Adipocyte (in vitro differentiated cells): ENCODE results near the gene PBX1.

Source experiments
- DNase-seq: peaks from one replicate; pipeline ENCODE4 v3.0.0-alpha.2; 2015; ENCODE audit warnings: low read depth
- H3K27me3 ChIP-seq: replicated peaks from 2 replicates; pipeline ENCODE4 v1.7.0; 2013; ENCODE audit warnings: mild to moderate bottlenecking, low read length, moderate library complexity; ENCODE audit not compliant: control insufficient read depth, insufficient read depth
- H3K36me3 ChIP-seq: 2 replicates; pipeline ENCODE4 v1.7.0; 2013; ENCODE audit warnings: low read length, mild to moderate bottlenecking, moderate library complexity; ENCODE audit not compliant: control insufficient read depth, insufficient read depth, severe bottlenecking
- H3K4me1 ChIP-seq: 2 replicates; pipeline ENCODE4 v1.7.0; 2013; ENCODE audit warnings: mild to moderate bottlenecking, low read length, moderate library complexity; ENCODE audit not compliant: control insufficient read depth, insufficient read depth
- H3K4me3 ChIP-seq: 2 replicates; pipeline ENCODE4 v1.7.0; 2013; ENCODE audit warnings: mild to moderate bottlenecking, low read length, moderate library complexity
- H3K9ac ChIP-seq: 2 replicates; pipeline ENCODE4 v1.7.0; 2013; ENCODE audit warnings: mild to moderate bottlenecking, low read length, moderate library complexity
- H3K9me3 ChIP-seq: 2 replicates; pipeline ENCODE4 v1.7.0; 2013; ENCODE audit warnings: mild to moderate bottlenecking, low read length, moderate library complexity; ENCODE audit not compliant: control insufficient read depth

The PBX1 gene

DNA sequence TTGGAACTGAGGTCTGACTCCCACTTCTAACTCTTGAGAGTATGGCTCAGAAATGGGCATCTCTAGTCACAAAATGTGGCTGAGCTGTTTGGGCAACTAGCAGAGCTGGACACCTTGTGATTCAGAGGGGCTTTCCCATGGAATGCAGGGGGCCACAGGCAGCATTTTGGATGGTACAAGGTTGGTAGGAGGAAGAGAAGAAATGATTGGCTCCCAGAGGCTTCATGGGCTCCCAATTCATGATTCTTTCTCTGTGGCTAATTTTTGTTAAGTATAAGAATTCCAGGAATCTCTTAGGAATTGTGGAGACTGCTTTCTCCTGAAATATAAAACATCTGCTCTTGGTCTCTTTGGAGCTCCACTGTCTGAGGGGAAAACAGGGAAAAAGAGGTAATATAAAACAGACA lies 49.7 kb downstream of the PBX1 start:
- no peaks in the 10 kb centered on the region for H3K9me3 ChIP-seq
- no peaks in the 10 kb centered on the region for H3K27me3 ChIP-seq
- no peak overlapping the region for H3K4me3 ChIP-seq
- peaks cover 55% of the 10 kb centered on the region for H3K4me1 ChIP-seq
- DNase-seq = peak; percentile 62
- no peak overlapping the region for H3K9ac ChIP-seq
- peaks cover 1% of the 10 kb centered on the region for H3K36me3 ChIP-seq

DNA sequence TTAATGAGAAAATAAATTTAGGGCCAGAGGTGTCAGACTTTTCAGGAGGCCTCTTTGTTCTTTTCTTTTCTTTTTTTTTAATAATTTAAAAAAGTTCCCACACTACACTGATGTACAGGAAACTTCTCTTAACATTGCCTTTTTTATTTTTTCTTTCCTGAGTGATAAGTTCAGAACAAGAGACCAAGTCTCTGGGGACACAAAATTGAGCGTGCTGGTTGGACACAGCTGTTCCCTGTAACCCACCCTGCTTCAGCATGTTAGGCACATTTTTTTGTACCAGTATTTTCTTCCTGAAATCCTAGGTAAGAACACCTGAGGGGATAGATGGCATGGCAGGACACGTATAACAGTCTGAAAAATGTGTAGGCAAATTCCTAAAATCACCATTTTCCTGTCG lies 50.1 kb downstream of the PBX1 start:
- Histone ChIP-seq H3K4me1 (peaks cover 56% of the 10 kb centered on the region), H3K36me3 (peaks cover 6% of the 10 kb centered on the region), H3K4me3 (no peak overlapping the region), H3K27me3 (no peaks in the 10 kb centered on the region), H3K9me3 (no peaks in the 10 kb centered on the region), H3K9ac (peak overlapping the region; percentile 13)
- DNase-seq = peak; percentile 42

DNA sequence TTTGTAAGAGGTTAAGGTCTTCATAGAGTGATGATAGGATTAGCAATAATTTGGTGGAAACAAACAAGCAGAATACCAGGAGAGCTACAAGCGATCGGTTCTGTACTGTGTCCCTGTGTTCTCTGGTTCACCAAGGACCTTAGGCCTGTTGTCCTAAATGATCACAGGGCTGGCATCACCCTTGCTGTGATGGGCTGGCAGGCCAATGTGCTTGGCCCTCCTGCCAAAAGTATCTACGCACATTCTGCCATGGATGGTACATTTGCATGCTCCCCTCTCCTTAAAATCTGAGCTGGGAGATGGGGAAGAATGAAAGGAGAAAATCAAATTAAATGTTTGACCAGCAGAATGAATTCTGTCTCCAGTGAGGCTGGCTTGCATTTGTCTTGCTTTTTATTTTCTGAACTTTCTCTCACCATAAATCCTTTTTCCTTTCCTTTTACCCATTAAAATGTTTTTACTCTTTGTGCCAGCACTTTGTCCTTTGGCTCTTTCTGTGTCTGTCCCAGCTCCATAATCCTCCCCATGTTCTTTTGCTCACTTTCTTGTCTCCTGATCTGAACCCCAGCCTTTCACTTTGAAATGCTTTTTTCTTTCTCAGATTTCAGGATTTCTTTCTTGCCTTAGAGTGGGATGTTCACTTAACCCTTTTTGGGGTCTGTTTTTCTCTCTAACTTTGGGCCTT lies 51.7 kb downstream of the PBX1 start:
- Histone ChIP-seq H3K4me3 (no peak overlapping the region), H3K4me1 (peaks cover 49% of the 10 kb centered on the region), H3K9me3 (no peaks in the 10 kb centered on the region), H3K27me3 (no peaks in the 10 kb centered on the region), H3K36me3 (peaks cover 7% of the 10 kb centered on the region), H3K9ac (no peak overlapping the region)
- no peak for DNase-seq

DNA sequence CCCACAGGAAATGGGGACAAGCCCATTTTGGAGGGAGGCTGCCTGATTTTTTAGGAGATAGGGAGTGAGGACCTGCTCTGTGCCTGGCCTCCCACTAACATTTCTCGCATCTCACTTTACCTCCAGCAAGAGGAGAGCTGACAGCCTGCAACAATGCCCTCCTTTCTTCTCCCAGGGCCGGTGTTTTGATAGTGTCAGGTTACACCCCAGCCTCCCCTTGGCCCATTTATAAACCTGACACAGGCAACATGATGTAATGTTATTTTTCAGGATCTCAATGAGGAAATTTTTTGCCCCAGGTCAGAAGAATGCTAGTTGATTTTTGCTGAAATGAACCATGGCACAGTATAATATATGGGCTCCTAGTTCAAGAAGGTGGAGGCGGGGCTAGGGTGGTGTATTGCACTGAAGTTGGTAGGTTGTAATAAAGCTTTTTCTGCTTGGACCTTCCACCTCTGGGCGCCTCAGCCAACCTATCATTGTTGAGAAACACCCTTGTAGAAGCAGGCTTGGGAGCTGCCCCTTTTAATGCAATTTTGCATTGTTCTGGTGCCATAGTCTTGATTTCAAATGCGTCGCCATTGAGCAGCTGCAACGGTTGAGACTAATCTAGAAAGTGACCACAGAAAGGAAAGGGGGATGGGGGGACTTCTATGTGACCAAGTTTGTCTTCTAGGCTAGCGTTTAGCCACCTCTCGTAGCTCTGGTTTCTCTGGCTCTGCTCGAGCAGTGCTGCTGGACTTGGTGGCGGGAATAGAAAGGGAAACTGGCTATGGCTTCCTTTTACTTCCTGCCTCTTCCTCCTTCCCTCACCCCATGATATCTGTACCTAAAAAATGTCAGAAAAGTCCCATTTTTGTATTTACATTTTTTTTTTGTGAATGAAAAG lies 53.0 kb downstream of the PBX1 start:
- Histone ChIP-seq H3K4me3 (no peak overlapping the region), H3K27me3 (no peaks in the 10 kb centered on the region), H3K36me3 (peaks cover 7% of the 10 kb centered on the region), H3K4me1 (peaks cover 62% of the 10 kb centered on the region), H3K9me3 (no peaks in the 10 kb centered on the region), H3K9ac (no peak overlapping the region)
- peak; percentile 84 for DNase-seq

DNA sequence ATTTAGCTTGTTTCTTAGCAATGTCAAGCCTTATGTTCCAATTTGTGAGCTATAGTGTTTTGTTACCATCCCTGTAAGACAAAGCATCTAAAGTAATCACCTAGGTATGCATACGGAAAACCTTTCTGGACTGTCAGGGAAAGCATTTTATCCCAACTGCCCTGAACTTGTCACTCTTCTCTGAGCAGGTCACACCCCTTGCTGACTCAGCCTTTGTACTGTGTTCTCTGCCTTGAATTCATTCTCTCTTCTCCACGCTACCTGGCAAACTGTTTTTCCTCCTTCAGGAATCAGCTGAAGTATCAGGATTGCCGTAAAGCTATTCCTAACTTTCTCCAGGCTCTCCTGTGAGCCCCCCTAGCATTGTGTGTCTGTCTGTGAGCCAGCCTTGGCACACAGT lies 54.2 kb downstream of the PBX1 start:
- H3K9me3 ChIP-seq = no peaks in the 10 kb centered on the region
- no peak overlapping the region for H3K4me3 ChIP-seq
- no peaks in the 10 kb centered on the region for H3K27me3 ChIP-seq
- H3K4me1 ChIP-seq = peaks cover 65% of the 10 kb centered on the region
- no peak for DNase-seq
- H3K9ac ChIP-seq = no peak overlapping the region
- peaks cover 7% of the 10 kb centered on the region for H3K36me3 ChIP-seq

DNA sequence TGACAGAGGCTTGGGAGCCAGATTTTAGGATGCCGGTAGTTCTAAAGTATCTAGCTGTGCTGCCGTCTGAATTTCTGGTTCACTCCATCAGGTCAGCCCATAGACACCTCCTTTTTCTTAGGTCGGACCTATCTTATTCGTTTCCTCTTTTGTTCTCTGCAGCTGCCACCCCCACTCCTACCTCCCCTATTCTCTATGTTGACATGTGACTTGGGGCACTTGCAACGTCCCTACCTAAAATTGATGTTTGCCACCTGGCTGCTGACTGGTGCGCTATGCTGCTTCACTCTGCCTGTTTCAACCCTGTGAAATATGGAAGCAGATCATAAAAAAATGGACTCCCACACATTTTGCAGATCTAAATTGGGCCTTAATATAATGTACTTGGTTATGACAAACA lies 55.3 kb downstream of the PBX1 start:
- DNase-seq = no peak
- peaks cover 7% of the 10 kb centered on the region for H3K36me3 ChIP-seq
- H3K4me3 ChIP-seq = no peak overlapping the region
- H3K4me1 ChIP-seq = peaks cover 61% of the 10 kb centered on the region
- no peak overlapping the region for H3K9ac ChIP-seq
- H3K27me3 ChIP-seq = no peaks in the 10 kb centered on the region
- no peaks in the 10 kb centered on the region for H3K9me3 ChIP-seq

DNA sequence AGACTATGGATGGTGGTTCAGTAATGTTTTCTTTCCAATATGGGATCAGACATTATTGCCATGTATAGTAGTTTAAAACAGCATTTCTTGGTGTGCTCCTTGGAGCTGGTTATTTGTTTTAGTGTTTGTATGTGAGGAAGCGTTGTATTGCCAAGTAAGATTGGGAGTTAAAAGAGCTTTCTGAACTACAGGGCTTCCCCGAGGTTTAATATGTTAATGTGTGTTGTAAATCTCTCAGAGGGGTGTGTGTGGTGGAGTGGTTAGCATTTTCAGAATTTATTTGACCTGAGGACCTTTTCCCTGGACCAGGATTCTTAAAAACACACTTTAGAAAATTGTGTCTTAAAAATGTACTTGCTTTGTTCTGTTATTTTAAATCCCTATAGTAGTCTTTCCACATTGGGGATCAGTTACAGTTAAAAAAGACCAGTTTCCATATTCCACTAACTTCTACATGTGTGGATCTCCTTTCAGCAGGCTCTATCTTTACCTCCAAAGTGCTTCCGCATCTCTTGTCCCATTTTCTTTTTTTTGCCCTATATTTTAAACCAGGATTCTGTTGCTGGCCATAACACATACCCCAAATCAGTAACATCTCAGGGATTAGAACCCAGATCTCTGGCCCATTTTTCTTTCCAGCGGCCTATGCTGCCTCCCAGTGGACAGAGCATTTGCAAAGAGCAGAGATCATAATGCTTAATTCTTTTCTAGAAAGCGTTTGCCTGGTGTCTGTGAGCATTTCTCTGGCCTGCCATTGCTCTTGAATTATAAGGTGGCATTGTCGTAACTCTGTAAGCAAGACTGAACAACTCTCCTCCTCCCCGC lies 58.6 kb downstream of the PBX1 start:
- peak; percentile 39 for DNase-seq
- Histone ChIP-seq H3K36me3 (peaks cover 7% of the 10 kb centered on the region), H3K9ac (no peak overlapping the region), H3K4me3 (no peak overlapping the region), H3K9me3 (no peaks in the 10 kb centered on the region), H3K4me1 (peaks cover 53% of the 10 kb centered on the region), H3K27me3 (no peaks in the 10 kb centered on the region)

DNA sequence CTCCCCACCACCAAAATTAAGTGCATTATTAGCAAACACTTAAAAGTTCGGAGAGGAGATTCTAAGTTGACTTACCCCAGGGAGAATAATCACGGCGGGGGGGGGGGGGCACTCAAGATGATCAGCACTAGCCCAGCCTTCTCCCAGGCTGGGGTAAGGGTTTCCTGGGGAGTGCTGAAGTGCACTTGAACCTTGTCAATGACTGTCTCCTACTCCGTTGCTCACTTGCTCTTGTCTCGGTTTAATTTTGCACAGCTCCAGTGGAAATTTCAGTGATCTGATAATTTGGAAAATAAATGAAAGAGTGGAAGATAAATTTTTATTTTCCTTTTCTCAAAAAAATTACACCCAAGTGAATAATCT lies 59.2 kb downstream of the PBX1 start:
- DNase-seq = no peak
- H3K9ac ChIP-seq = no peak overlapping the region
- H3K4me3 ChIP-seq = no peak overlapping the region
- H3K36me3 ChIP-seq = peaks cover 7% of the 10 kb centered on the region
- no peaks in the 10 kb centered on the region for H3K9me3 ChIP-seq
- no peaks in the 10 kb centered on the region for H3K27me3 ChIP-seq
- peaks cover 51% of the 10 kb centered on the region for H3K4me1 ChIP-seq

DNA sequence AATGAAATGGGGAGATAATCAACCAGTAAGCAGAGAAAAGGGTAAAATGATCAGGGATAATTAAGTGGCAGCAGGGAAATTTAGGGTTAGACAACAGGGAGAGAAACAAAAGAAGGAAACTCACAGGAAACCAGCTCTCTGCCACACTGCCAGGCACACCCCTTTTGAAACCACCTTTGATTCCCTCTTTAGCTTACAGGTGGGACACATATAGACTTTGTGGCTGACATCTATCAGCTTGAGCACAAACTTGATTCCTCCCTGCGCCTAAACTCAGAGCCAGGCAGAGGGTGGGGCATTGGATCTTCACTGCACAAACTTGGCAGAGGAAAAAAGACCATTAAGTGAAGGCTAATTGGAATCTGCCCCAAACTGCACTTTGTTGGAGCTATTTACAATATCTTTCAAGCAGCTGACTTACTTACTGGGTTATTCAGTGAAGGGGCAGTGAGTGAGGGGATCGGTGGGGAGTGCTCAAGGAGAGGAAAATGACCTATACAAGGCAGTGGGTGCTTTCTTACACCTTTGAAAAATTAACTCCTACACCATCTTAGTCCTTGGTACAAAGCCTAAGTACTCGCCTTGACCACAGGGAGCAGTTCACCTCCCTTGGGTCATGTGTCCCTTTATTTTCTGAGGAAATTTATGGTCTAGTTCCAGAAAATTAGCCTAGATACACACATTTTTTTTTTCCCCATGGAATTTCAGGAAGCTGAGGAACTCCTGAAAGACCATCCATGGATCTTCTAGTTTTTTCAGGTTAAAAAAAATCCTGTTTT lies 60.2 kb downstream of the PBX1 start:
- Histone ChIP-seq H3K9me3 (no peaks in the 10 kb centered on the region), H3K9ac (peak overlapping the region; percentile 24), H3K4me3 (no peak overlapping the region), H3K36me3 (peaks cover under 1% of the 10 kb centered on the region), H3K4me1 (peaks cover 46% of the 10 kb centered on the region), H3K27me3 (no peaks in the 10 kb centered on the region)
- DNase-seq = no peak

DNA sequence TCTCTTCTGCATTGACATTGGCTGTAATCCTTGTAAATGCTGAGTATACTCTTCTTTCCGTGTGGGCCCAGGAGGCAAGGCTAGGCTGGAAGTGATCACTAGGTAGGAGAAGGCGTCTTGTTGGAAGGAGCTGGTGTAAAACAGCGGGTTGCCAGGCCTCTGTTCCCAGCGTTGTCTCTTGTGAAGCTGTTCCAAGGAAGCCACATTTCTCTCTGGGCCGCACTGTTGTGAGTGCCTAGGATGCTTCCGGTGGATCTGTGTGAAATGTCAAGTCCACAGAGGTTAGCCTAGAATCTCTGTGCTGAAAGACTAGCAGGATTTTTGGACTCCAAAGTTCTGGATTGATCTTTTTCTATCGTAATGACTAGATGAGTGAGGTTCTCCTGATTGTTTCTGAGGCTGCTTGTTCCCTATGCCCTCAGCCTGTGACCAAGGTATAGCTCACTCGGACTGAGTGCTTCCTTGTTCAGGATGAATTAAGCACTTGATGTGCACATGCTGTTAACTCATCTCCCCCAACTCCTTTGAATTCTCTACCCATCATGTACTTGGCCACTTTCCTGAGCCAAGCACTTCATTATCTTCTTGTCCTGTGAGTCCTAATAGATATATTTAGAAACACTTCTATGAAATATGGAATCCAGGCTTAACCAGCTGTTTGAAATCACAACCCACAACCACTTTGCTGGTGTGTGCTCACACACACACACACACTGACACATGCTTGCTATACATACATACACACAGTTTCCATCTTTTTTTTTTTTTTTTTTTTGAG lies 63.3 kb downstream of the PBX1 start:
- H3K9ac ChIP-seq = peak overlapping the region; percentile 18
- H3K4me1 ChIP-seq = peaks cover 30% of the 10 kb centered on the region
- no peaks in the 10 kb centered on the region for H3K9me3 ChIP-seq
- no peaks in the 10 kb centered on the region for H3K27me3 ChIP-seq
- no peak overlapping the region for H3K4me3 ChIP-seq
- H3K36me3 ChIP-seq = peaks cover 12% of the 10 kb centered on the region
- no peak for DNase-seq
